BLaER1 treated with 17β-estradiol and CSF1 and Interleukin-3, amounts not matched to agents 10 nM and 100 nM (cell line): Measurements from ENCODE around the gene PCDHGA8.
"Not testable (repeated sequence)": the region's sequence is repeated elsewhere in the genome, so short reads cannot be mapped to it uniquely, and the experiment has no call there.

Experiments
- H3K27ac ChIP-seq, 11 experiments: shearing (Covaris generic); formaldehyde crosslinking; 2 replicates each; pipeline ENCODE4 v1.8.1; 2022
- H3K27me3 ChIP-seq, 11 experiments: shearing (Covaris generic); formaldehyde crosslinking; 2 replicates each; pipeline ENCODE4 v1.8.1; 2022
- H3K36me3 ChIP-seq, 11 experiments: shearing (Covaris generic); formaldehyde crosslinking; 2 replicates each; pipeline ENCODE4 v1.8.1; 2022
- H3K4me1 ChIP-seq, 10 experiments: shearing (Covaris generic); formaldehyde crosslinking; 2 replicates each; pipeline ENCODE4 v1.8.1; 2022
- H3K4me2 ChIP-seq, 11 experiments: shearing (Covaris generic); formaldehyde crosslinking; 2 replicates each; pipeline ENCODE4 v1.8.1; 2022
- H3K4me3 ChIP-seq, 10 experiments: shearing (Covaris generic); formaldehyde crosslinking; 2 replicates each; pipeline ENCODE4 v1.8.1; 2022
- H3K9ac ChIP-seq, 11 experiments: shearing (Covaris generic); formaldehyde crosslinking; 2 replicates each; pipeline ENCODE4 v1.8.1; 2022
- H3K9me3 ChIP-seq, 11 experiments: shearing (Covaris generic); formaldehyde crosslinking; replicated peaks in 1 of 11; 2 replicates each; pipeline ENCODE4 v1.8.1; 2022
- H4K20me1 ChIP-seq, 11 experiments: shearing (Covaris generic); formaldehyde crosslinking; 2 replicates each; pipeline ENCODE4 v1.8.1; 2022
- Cebpa-rat ChIP-seq, 11 experiments: shearing (Covaris generic); IDR thresholded peaks; 2 replicates each; pipeline ENCODE4 v1.8.1; 2022

Gene PCDHGA8

GRCh38 chr5:141366016-141366896, 26.2 kb upstream of the PCDHGA8 start:
- H3K9ac ChIP-seq, result no peak overlapping the region
- H3K4me1 ChIP-seq, result no peaks in the 10 kb centered on the region; a peak in 1 of 20 replicates
- no peak for TF ChIP-seq Cebpa-rat (IDR thresholded peaks at IDR 0.05)
- peaks cover 0 to 6% (median 0%) of the 10 kb centered on the region in 11 experiments; a peak in 3 of 22 replicates for H3K36me3 ChIP-seq
- peaks cover 0 to 6% (median 0%) of the 10 kb centered on the region in 11 experiments; a peak in 2 of 22 replicates for H3K27me3 ChIP-seq
- H3K4me3 ChIP-seq, result peak overlapping the region in 2 of 10 experiments; percentile 1 to 40; a peak in 2 of 20 replicates
- no peaks in the 10 kb centered on the region for H4K20me1 ChIP-seq
- H3K27ac ChIP-seq, result no peak overlapping the region
- peaks cover 73 to 84% (median 75%) of the 10 kb centered on the region in 11 experiments for H3K9me3 ChIP-seq
- H3K4me2 ChIP-seq, result no peak overlapping the region

- H3K4me2 ChIP-seq, result no peak within 1 kb of the TSS
- H3K27ac ChIP-seq, result no peak within 1 kb of the TSS
- H3K9ac ChIP-seq, result no peak within 1 kb of the TSS
- TF ChIP-seq Cebpa-rat (IDR thresholded peaks at IDR 0.05), result no peak
- H3K9me3 ChIP-seq, result peaks cover 74 to 85% (median 77%) of the 10 kb centered on the region in 11 experiments
- H3K36me3 ChIP-seq, result peaks cover 0 to 9% (median 0%) of the 10 kb centered on the region in 11 experiments; a peak in 5 of 22 replicates
- peaks cover 0 to 6% (median 0%) of the 10 kb centered on the region in 11 experiments; a peak in 2 of 22 replicates for H3K27me3 ChIP-seq
- H4K20me1 ChIP-seq, result no peaks in the 10 kb centered on the region
- H3K4me1 ChIP-seq, result no peaks in the 10 kb centered on the region
- no peak within 1 kb of the TSS; a peak in 1 of 20 replicates for H3K4me3 ChIP-seq
Measured at GRCh38 chr5:141369994-141370848, 22.2 kb upstream of the PCDHGA8 start, which contains the start of gene PCDHGB3. PCDHGB3 (plus strand) TSS chr5:141370242; CDS start chr5:141370395, 153 bp downstream.

- TF ChIP-seq Cebpa-rat (IDR thresholded peaks at IDR 0.05), result no peak
- no peak overlapping the region for H3K9ac ChIP-seq
- H4K20me1 ChIP-seq, result no peaks in the 10 kb centered on the region
- H3K4me3 ChIP-seq, result no peak overlapping the region; a peak in 1 of 20 replicates
- no peaks in the 10 kb centered on the region for H3K4me1 ChIP-seq
- H3K9me3 ChIP-seq, result peaks cover 73 to 85% (median 77%) of the 10 kb centered on the region in 11 experiments
- no peak overlapping the region for H3K4me2 ChIP-seq
- peaks cover 0 to 6% (median 0%) of the 10 kb centered on the region in 11 experiments; a peak in 2 of 22 replicates for H3K27me3 ChIP-seq
- no peak overlapping the region for H3K27ac ChIP-seq
- H3K36me3 ChIP-seq, result peaks cover 0 to 9% (median 0%) of the 10 kb centered on the region in 11 experiments; a peak in 4 of 22 replicates
Measured at GRCh38 chr5:141371572-141372475, 20.6 kb upstream of the PCDHGA8 start.

- no peak within 1 kb of the TSS for H3K4me2 ChIP-seq
- no peak for TF ChIP-seq Cebpa-rat (IDR thresholded peaks at IDR 0.05)
- H3K9ac ChIP-seq, result no peak within 1 kb of the TSS
- H3K4me3 ChIP-seq, result peak within 1 kb of the TSS in 1 of 10 experiments; percentile 11; a peak in 2 of 20 replicates
- no peaks in the 10 kb centered on the region for H3K4me1 ChIP-seq
- peaks cover 77 to 90% (median 85%) of the 10 kb centered on the region in 11 experiments for H3K9me3 ChIP-seq
- H4K20me1 ChIP-seq, result no peaks in the 10 kb centered on the region
- no peak within 1 kb of the TSS for H3K27ac ChIP-seq
- peaks cover 0 to 9% (median 0%) of the 10 kb centered on the region in 11 experiments; a peak in 4 of 22 replicates for H3K36me3 ChIP-seq
- peaks cover 0 to 6% (median 0%) of the 10 kb centered on the region in 11 experiments; a peak in 2 of 22 replicates for H3K27me3 ChIP-seq
Measured at GRCh38 chr5:141373673-141374317, 18.6 kb upstream of the PCDHGA8 start, which contains the start of gene PCDHGA6. PCDHGA6 (plus strand) TSS chr5:141373891; CDS start chr5:141374084, 193 bp downstream.

DNA sequence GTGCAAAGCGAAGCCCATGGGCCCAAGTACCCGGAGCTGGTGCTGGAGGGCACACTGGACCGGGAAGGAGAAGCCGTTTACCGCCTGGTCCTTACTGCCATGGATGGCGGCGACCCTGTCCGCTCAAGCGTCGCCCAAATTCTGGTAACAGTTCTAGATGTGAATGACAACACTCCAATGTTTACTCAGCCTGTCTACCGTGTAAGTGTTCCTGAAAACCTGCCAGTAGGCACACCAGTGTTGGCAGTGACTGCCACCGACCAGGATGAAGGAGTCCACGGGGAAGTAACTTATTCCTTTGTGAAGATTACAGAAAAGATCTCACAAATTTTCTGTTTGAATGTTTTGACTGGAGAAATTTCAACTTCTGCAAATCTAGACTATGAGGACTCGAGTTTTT, 17.8 kb upstream of the PCDHGA8 start:
- H3K4me2 ChIP-seq, result no peak overlapping the region
- no peak for TF ChIP-seq Cebpa-rat (IDR thresholded peaks at IDR 0.05)
- H3K9me3 ChIP-seq, result peaks cover 77 to 90% (median 84%) of the 10 kb centered on the region in 11 experiments
- no peaks in the 10 kb centered on the region for H4K20me1 ChIP-seq
- H3K4me3 ChIP-seq, result no peak overlapping the region
- H3K36me3 ChIP-seq, result peaks cover 0 to 9% (median 0%) of the 10 kb centered on the region in 11 experiments; a peak in 4 of 22 replicates
- peaks cover 0 to 6% (median 0%) of the 10 kb centered on the region in 11 experiments; a peak in 2 of 22 replicates for H3K27me3 ChIP-seq
- H3K4me1 ChIP-seq, result no peaks in the 10 kb centered on the region
- H3K9ac ChIP-seq, result no peak overlapping the region
- no peak overlapping the region for H3K27ac ChIP-seq

- not testable (repeated sequence) for H3K4me1 ChIP-seq, H3K9ac ChIP-seq, H3K4me2 ChIP-seq, H3K27me3 ChIP-seq, H3K27ac ChIP-seq, H3K36me3 ChIP-seq, H3K4me3 ChIP-seq, H4K20me1 ChIP-seq
- peaks cover 69 to 86% (median 75%) of the 10 kb centered on the region in 11 experiments for H3K9me3 ChIP-seq
Measured at GRCh38 chr5:141375444-141376155, 16.8 kb upstream of the PCDHGA8 start.

DNA sequence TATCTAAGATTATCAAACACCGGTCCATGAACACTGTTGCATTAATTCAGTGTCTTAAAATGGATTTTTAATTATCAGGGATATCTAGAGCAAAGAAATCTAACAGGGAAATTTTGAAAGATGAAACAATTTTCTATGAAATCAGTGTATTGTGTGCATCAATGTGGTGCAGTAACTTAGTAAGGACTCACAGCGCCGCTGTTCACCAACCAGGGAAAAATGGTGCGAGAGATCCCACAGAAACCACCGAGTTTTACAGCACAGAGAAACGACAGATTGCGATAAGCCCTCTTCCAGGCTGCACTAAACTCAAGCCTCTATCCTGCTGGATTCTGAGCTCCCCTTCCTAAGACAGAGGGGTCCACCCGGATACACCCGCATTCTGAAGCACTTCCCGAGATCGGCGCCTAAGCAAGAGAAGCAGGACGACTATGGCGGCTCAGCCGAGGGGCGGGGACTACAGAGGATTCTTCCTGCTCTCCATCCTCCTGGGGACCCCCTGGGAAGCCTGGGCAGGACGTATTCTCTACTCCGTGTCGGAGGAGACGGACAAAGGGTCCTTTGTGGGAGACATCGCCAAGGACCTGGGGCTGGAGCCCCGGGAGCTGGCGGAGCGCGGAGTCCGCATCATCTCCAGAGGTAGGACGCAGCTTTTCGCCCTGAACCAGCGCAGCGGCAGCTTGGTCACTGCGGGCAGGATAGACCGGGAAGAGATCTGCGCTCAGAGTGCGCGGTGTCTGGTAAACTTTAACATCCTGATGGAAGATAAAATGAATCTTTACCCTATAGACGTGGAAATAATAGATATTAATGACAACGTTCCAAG, 9.8 kb upstream of the PCDHGA8 start, which contains the start of gene PCDHGA7:
Gene PCDHGA7, plus strand, starts transcription at position 274 of the 826 bp plus-strand sequence. Its CDS starts 158 bp downstream, at position 432.
- no peak within 1 kb of the TSS for H3K27ac ChIP-seq
- H3K9ac ChIP-seq, result no peak within 1 kb of the TSS

More for the DNA sequence above, 9.8 kb upstream of the PCDHGA8 start, which contains the start of gene PCDHGA7:
- no peak within 1 kb of the TSS for H3K4me3 ChIP-seq
- H3K4me1 ChIP-seq, result no peaks in the 10 kb centered on the region
- no peak within 1 kb of the TSS for H3K4me2 ChIP-seq
- H4K20me1 ChIP-seq, result no peaks in the 10 kb centered on the region
- peaks cover 47 to 79% (median 52%) of the 10 kb centered on the region in 11 experiments for H3K9me3 ChIP-seq
- no peaks in the 10 kb centered on the region for H3K27me3 ChIP-seq
- TF ChIP-seq Cebpa-rat (IDR thresholded peaks at IDR 0.05), result no peak
- peaks cover 0 to 4% (median 0%) of the 10 kb centered on the region in 11 experiments; a peak in 1 of 22 replicates for H3K36me3 ChIP-seq
